ENCODE measurements around the gene PEX11A. TPM values are rescaled to one million over a fixed set of nuclear protein-coding genes. Genes with fewer than 3 reads are reported as not detected.

The PEX11A gene
- 10 to 100 TPM; 14.7 to 19.0 TPM for total RNA-seq

- intact Hi-C loops (cut with DNase I): no loop called here
These were observed at the start of gene PEX11A, which contains the start of gene WDR93 for GRCh38 chr15:89690276-89691218. TSS of gene PEX11A (minus strand) at chr15:89690754. CDS start at chr15:89690632, 122 bp downstream. TSS of gene WDR93 (plus strand) at chr15:89690811. CDS start at chr15:89701747, 10,936 bp downstream.

GRCh38 chr15:89740137-89740536, 49.6 kb upstream of the PEX11A start:
- H3K36me3 ChIP-seq: no peaks in the 10 kb centered on the region
- DNase-seq: peak; percentile 77

More at GRCh38 chr15:89690276-89691218, at the start of gene PEX11A, which contains the start of gene WDR93:
- Histone ChIP-seq H3K36me3 (no peaks in the 10 kb centered on the region), H3K9ac (ENCODE audit: low read depth in 2 of 2, low read length in 2 of 2) (peak within 1 kb of the TSS; percentile 90 to 98), H3K4me1 (no peaks in the 10 kb centered on the region), H3K27me3 (no peaks in the 10 kb centered on the region), H3K9me3 (no peaks in the 10 kb centered on the region), H3K27ac (peak within 1 kb of the TSS; percentile 56), H3K4me3 (peak within 1 kb of the TSS; percentile 73)
- TF ChIP-seq CTCF (IDR thresholded peaks at IDR 0.05): no peak
- DNase-seq: peak; percentile 95

GRCh38 chr15:89735773-89736172, 45.2 kb upstream of the PEX11A start:
- no peak for DNase-seq
- TF ChIP-seq CTCF (IDR thresholded peaks at IDR 0.05): no peak
- H3K9me3 ChIP-seq: no peaks in the 10 kb centered on the region
- no peak overlapping the region for H3K9ac ChIP-seq (ENCODE audit: low read depth in 2 of 2, low read length in 2 of 2)
- no peaks in the 10 kb centered on the region for H3K36me3 ChIP-seq
- no peak overlapping the region for H3K4me3 ChIP-seq
- no peaks in the 10 kb centered on the region for H3K4me1 ChIP-seq
- intact Hi-C loops (cut with DNase I): loop anchor here (10.0 kb wide), 1 partner anchor 91 kb away; no protein-coding TSS in a partner anchor
- no peaks in the 10 kb centered on the region for H3K27me3 ChIP-seq
- H3K27ac ChIP-seq: no peak overlapping the region

More at GRCh38 chr15:89740137-89740536, 49.6 kb upstream of the PEX11A start:
- intact Hi-C loops (cut with DNase I): loop anchor here (10.0 kb wide), 1 partner anchor 335 kb away; no protein-coding TSS in a partner anchor
- H3K27me3 ChIP-seq: no peaks in the 10 kb centered on the region
- H3K9me3 ChIP-seq: no peaks in the 10 kb centered on the region
- H3K4me1 ChIP-seq: no peaks in the 10 kb centered on the region
- H3K4me3 ChIP-seq: no peak overlapping the region
- peak; percentile 94 for TF ChIP-seq CTCF (IDR thresholded peaks at IDR 0.05)
- no peak overlapping the region for H3K27ac ChIP-seq
- no peak overlapping the region for H3K9ac ChIP-seq (ENCODE audit: low read depth in 2 of 2, low read length in 2 of 2)

GRCh38 chr15:89732451-89733172, 42.1 kb upstream of the PEX11A start:
- Histone ChIP-seq H3K4me3 (no peak overlapping the region), H3K27me3 (no peaks in the 10 kb centered on the region), H3K27ac (no peak overlapping the region), H3K36me3 (no peaks in the 10 kb centered on the region), H3K4me1 (no peaks in the 10 kb centered on the region), H3K9ac (ENCODE audit: low read depth in 2 of 2, low read length in 2 of 2) (no peak overlapping the region), H3K9me3 (no peaks in the 10 kb centered on the region)
- TF ChIP-seq CTCF (IDR thresholded peaks at IDR 0.05): no peak
- no peak for DNase-seq
- intact Hi-C loops (cut with DNase I): loop anchor here (10.0 kb wide), 1 partner anchor 88 kb away; no protein-coding TSS in a partner anchor

GRCh38 chr15:89731275-89731674, 40.7 kb upstream of the PEX11A start:
- no peak overlapping the region for H3K4me3 ChIP-seq
- intact Hi-C loops (cut with DNase I): loop anchor here (10.0 kb wide), 1 partner anchor 86 kb away; no protein-coding TSS in a partner anchor
- H3K27ac ChIP-seq: no peak overlapping the region
- H3K36me3 ChIP-seq: no peaks in the 10 kb centered on the region
- TF ChIP-seq CTCF (IDR thresholded peaks at IDR 0.05): no peak
- H3K27me3 ChIP-seq: no peaks in the 10 kb centered on the region
- H3K4me1 ChIP-seq: no peaks in the 10 kb centered on the region
- no peaks in the 10 kb centered on the region for H3K9me3 ChIP-seq
- DNase-seq: no peak
- H3K9ac ChIP-seq (ENCODE audit: low read depth in 2 of 2, low read length in 2 of 2): no peak overlapping the region
